Activated CD8-positive, alpha-beta memory T cell treated with anti-CD3 and anti-CD28 coated beads for 36 hours (primary cell): ENCODE results near the gene HHIPL1. TPM values are rescaled to one million over a fixed set of nuclear protein-coding genes. Genes with fewer than 3 reads are reported as not detected.
"Not testable (repeated sequence)": the region's sequence is repeated elsewhere in the genome, so short reads cannot be mapped to it uniquely, and the experiment has no call there.

Experiments used
- CTCF ChIA-PET: fragments of 350-600 bp; sonication (Branson Sonifier 250); formaldehyde crosslinking; loops from one replicate; lab custom pipeline; 2021; ENCODE audit warnings: antibody characterized with exemption; lab: Charles Lee
- POLR2A ChIA-PET: fragments of 350-600 bp; sonication (Branson Sonifier 250); formaldehyde crosslinking; loops from one replicate; lab custom pipeline; 2021; ENCODE audit warnings: antibody characterized with exemption; lab: Charles Lee
- total RNA-seq, 2 experiments: library from RNA; stranded (reverse); gene quantifications; one replicate each; pipeline ENCODE4 v1.2.3, GENCODE V29; 2021

HHIPL1 gene
- total RNA-seq, 2 experiments from 2014 or later, result not detected

DNA sequence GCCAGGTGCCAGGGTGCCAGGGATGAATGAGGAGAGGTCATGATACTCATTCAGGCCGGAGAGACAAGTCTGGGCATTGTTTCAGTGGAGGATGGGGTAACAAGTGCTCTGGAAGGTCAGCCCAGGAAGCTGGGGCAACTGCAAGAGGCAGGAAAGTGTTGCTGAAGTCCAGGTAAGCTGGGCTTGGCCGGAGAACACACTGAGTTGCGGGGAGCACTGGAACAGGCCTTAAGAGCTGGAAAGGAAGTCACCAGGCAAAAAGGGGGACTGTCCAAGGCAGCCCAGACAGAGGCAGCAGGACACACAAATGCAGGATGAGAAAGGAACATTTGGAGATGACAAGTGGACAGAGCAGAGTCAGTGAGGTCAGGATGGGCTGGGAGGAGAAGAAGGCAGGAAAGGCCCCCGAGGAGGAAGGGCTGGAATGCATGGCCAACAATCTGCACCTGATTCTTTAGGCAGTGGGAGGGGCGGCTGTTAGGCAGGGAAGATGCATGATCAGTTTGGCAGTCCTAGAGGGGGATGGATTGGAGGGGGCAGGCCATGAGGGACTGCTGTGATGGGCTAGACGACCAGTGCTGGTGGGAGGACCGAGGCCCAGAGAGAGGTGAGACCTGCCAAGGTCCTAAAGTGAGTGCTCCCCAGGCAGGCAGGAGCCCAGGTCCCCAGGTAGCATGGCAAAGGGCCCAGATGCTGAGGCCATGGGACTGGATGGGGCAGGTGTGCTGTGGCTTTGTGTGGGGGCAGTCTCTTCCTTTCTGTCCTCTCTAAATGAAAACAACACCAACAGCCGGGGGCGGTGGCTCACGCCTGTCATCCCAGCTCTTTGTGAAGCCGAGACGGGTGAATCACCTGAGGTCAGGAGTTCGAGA is 17.2 kb upstream of the HHIPL1 start:
- ChIA-PET CTCF (interaction anchor here (0.8 to 2.8 kb wide), 8 partner anchors 8 to 177 kb away, joined by 3 to 15 read pairs (median 4); no protein-coding TSS in a partner anchor), POLR2A (interaction anchor here (0.6 to 0.7 kb wide), 2 partner anchors 52 to 99 kb away, joined by 3 to 5 read pairs; no protein-coding TSS in a partner anchor)

DNA sequence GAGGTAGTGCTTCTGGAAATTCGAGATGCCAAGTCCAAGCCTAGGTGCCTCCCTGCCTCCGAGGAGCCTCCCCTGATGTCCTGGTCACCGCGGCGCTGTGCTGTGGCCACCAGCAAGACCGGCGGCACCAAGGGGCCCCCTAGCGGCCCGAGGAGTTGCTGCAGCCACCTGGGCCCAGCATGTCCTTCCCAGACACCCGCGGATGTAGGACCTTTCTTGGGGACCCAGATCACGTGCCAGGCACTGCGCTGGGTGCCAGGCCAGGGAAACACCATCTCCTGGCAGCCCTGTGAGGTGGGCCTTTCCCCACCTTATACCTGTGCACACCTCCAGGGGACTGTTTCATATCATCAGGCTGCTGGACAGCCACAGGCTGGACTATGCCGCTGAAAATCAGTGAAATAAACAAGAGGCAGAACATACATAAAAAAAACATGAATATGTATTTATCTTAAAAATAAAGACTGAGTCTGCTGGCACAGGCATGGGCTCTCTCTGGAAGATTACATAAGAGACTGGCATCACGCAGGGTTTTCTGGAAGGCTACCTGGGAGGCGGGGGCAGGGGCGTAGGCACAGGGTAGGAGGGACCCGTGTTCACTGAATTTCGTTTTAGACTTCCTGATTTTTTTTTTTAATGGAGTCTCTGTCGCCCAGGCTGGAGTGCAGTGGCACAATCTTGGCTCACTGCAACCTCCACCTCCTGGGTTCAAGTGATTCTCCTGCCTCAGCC is 15.9 kb upstream of the HHIPL1 start:
- ChIA-PET POLR2A (no interaction called here), CTCF (interaction anchor here (0.7 to 2.8 kb wide), 8 partner anchors 10 to 183 kb away, joined by 3 to 15 read pairs (median 4); no protein-coding TSS in a partner anchor)

DNA sequence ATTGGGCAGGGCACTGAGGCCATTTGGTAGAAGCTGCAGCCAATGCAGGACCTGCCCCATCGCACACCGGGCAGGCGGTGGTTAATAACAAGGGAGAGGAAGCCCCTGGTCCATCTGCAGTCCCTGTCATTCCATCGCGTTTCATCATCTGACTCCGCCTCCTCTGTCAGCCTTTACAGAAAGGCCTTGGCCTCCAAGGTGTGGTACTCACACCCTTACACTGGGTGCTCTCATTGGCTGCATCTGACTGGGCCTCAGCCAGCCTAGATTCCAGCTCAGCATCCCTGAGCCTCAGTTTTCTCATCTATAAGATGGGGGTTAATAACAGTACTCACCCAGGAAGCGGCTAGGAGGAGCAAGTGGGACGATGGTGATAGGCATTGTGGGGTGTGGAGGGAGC is 14.7 kb upstream of the HHIPL1 start:
- POLR2A ChIA-PET, result no interaction called here
- CTCF ChIA-PET, result interaction anchor here (2.6 to 2.8 kb wide), 2 partner anchors 103 to 111 kb away, joined by 11 to 15 read pairs; no protein-coding TSS in a partner anchor

DNA sequence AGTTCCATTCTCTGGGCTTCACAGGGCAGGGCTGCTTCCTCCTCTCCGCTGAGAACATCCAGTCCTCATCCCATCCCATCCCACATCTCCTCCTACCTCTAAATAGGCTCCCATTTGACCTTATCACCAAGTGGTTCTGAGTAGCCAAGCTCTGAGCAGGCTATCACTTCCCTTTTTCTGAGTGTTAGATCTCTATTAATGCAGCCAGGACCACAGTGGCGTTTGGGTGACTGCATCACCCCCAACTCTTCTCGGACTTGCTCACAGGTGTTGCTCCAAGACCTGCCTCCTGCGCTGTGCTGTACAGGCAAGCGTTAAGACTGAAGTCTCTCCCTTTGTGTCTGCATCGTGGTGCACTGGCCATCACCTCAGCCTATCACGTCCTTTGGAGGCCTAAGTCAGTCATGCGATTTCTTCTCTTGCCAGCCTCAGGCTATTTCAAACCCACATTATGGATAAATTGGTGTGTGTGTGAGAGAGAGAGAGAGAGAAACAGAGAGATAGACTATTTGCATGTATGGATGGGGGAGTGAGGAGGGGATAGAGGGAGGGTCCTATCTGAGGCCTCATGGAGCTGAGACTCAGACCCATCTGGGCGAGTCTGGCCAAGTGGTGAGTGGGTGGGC is 12.4 kb upstream of the HHIPL1 start:
- ChIA-PET CTCF (no interaction called here), POLR2A (no interaction called here)

DNA sequence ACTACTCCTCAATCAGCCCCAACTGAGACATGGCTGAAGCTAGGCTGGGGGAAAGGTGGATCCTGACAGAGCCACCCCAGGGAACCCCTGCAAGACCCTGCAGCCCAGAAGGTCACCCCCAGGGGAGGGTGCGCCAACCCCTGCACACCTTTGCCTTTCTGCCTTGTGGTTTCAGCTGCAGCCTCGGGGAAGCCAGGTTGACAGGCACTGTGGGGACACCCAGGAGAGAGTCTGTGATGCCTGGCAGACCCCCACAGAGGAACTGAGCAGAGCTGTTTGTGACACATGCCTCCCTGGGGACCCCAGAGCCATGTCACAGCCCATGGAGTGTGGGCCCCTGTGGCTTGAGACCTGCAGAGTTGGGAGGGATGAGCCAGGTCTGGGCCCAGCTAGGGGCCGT is 11.8 kb upstream of the HHIPL1 start:
- POLR2A ChIA-PET, result no interaction called here
- CTCF ChIA-PET, result interaction anchor here (0.8 kb wide), 1 partner anchor 9 kb away, joined by 3 read pairs; no protein-coding TSS in a partner anchor

DNA sequence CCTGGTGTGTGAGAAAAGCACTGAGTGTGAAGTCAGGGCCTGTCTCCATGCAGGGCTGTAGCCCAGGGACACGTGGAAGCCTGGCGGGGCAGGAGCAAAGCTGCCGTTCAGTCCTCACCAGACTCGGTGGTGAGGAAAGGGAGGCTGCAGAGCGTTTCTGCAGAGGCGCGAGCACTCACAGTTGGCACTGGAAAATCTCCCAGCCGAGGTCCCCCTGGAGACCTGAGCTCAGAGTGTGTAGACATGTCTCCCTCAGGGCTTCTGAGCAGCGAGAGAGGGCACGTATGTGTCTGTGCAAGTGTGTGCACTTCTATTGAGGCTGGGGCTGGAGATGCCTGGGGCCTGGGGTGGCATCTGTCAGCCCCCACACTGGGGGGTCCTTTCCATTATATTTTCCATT is 11.0 kb upstream of the HHIPL1 start:
- CTCF ChIA-PET, result no interaction called here
- POLR2A ChIA-PET, result no interaction called here

DNA sequence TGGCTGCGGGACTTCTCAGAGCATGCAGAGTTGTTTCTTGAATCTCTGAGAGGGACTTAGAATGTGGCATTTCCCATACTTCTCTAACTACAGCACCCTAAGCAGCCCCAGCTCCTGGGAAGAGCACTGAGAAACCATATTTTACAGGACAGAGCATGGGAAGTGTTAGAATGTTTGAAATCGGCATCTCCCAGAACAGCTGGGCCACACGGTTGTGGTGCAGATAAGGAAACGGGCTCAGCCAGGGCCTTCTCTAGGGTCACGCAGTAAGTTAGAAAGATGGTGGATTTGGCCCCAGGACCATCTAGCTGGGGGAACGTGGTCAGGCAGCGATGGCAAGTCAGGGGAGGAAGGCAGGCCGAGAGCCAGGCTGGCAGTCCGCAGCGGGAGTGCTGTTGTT is 10.5 kb upstream of the HHIPL1 start:
- ChIA-PET CTCF (no interaction called here), POLR2A (no interaction called here)

DNA sequence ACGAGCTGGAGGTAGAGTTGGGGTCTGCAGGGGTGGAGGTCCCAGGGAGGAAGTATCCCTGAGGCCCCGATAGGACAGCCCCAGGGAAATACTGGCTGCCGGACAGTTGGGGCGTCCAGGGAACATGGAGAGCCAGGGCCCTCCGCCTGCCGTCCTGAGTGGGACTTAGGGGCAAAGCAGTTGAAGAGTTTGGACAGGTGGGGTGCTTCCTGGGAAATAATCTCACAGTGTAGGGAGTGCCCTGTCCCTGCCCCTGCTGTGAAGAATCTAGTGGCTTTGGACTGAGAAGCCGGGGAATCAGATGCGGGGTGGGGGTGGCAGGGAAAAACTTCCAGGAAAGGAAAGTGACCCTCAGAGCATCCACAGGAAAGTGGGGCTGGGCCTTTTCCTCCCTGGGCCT is 9.8 kb upstream of the HHIPL1 start:
- ChIA-PET CTCF (no interaction called here), POLR2A (no interaction called here)

DNA sequence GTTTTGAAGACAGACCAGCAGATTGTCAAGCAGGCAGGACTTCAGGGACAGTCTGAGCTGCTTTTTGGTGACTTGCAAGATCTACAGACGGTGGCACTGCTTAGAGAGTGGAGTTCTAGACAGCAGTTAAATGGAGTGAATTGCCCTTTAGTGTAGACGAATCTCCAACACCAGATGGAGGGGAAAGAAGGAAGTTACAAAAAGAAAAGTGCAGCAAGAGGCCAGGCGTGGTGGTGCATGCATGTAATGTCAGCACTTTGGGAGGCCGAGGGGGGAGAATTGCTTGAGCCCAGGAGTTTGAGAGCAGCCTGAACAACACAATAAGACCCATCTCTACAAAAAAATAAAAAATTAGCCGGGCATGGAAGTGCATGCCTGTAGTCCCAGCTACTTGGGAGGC is 8.4 kb upstream of the HHIPL1 start:
- ChIA-PET POLR2A (no interaction called here), CTCF (no interaction called here)

DNA sequence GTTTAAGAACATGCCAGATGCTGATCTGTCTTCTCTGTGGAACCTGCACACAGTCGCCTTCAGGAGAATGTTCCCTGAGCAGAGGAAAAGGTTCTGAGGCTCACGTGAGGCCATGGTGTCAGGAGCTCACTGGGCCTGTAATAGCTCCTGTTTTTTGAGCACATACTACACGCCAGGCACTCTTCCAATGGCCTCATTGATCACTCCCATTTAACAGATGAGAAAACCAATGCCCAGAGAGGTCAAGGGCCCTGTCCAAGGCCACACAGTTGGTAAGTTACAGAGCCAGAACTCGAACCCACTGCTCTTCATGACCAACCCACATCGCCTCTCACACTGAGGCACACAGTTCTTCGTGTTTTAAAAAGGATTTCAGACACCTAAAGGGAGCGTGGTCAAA is 7.3 kb upstream of the HHIPL1 start:
- ChIA-PET CTCF (interaction anchor here (0.9 kb wide), 1 partner anchor 120 kb away, joined by 3 read pairs; no protein-coding TSS in a partner anchor), POLR2A (no interaction called here)

DNA sequence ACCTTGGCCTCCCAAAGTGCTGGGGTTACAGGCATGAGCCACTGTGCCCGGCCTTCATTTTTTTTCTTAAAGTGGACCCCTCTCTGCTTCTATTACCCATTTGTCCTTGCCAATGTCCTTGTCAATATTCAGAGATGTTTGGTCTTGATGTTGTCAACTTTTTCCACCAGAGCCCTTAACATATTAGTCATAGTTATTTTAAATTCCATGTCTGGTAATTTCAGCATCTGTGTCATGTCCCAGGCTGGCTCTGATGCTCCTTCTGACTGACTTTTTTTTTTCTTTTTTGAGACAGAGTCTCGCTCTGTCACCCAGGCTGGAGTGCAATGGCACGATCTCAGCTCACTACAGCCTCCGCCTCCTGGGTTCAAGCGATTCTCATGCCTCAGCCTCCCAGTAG is 2.2 kb upstream of the HHIPL1 start:
- CTCF ChIA-PET, result not testable (repeated sequence)

DNA sequence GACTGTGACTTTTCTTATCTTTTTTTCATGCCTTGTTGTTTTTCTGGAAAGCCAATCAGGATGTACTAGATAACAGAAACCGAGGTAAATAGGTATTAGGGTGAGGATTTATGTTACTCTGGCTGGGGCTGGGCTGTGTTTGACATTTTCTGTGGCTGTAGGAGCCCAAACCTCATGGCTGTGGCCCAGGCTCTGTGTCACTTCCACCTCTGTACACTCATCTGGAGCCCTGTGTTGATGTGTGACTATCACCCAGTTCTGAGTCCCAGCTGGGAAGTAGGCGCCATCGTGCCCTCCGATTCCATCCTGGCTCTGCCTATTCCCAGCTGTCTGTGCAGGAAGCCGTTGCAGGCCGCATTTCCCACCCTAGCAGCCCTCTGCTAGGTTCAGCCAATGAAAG is 1.6 kb upstream of the HHIPL1 start:
- POLR2A ChIA-PET, result no interaction called here
- CTCF ChIA-PET, result no interaction called here

More for the DNA sequence above, 2.2 kb upstream of the HHIPL1 start:
- POLR2A ChIA-PET, result not testable (repeated sequence)

DNA sequence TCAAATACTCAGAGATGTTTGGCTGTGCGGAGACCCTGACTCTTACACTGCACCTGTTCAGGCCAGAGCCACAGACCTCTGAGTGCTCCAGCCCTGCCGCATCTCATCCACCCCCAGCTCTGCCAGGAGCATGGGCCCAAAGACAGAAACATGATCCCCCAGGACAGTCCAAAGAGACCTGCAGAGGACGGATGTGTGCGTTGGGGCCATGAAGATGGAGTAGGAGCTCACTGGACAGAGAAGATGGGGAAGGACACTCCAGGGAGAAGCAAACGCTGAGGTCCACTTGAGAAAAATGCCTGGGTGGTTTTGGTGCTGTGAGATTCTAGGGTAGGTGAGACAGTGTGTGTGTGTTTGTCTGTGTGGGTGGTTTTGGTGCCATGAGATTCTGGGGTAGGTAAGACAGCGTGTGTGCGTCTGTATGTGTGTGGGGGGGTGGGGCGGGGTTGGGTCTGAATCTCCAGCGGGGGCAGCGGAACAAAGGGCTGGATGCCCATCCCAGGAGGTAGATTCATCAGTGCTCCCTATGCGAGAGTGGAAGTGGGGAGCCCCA is 818 bp upstream of the HHIPL1 start:
- CTCF ChIA-PET, result no interaction called here
- POLR2A ChIA-PET, result no interaction called here

DNA sequence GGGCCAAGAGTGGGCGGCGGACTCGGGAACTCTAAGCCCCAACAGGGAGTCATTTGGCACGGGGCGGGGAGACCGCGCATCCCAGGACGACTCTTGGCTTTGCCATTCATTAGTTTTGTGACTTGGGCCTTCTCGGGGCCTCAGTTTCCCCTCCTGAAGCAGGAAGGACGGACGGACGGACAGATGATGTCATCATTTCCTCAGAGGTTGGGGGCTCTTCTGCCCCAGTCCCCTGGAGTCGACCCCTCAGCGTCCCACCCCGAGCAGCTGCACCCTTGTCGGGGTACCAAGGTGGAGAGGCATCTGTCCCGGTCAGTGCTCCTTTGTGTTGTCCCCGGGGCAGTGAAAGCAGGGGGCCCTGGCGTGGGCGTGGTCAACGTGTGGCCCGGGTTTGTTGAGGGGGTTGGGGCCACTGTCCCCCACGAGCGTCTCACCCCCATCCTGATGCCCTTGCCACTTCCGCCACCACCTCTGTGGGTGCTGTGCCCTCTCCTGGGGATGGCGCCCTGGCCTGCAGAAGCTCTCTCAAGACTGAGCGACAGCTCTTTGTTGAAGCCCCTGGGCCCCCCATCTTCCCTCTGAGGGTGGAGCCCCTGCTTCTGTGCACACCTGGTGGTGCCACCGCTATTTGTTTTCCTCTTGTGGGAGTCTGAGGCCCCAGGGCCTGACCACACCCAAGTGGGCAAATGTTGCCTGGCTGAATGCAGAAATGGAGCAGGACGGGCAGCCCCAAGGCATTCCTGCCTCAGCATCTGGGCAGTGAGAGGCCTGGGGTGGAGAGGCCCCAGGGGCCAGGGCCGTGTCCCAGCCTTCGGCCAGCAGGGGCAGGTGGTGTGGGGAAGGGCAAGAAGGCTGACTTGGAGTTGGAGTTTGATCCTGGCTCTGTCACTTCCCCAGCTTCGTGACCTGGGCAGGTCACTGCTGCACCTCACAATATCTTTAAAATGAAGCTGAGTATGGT is 896 bp downstream of the HHIPL1 start:
- CTCF ChIA-PET, result no interaction called here
- POLR2A ChIA-PET, result no interaction called here

DNA sequence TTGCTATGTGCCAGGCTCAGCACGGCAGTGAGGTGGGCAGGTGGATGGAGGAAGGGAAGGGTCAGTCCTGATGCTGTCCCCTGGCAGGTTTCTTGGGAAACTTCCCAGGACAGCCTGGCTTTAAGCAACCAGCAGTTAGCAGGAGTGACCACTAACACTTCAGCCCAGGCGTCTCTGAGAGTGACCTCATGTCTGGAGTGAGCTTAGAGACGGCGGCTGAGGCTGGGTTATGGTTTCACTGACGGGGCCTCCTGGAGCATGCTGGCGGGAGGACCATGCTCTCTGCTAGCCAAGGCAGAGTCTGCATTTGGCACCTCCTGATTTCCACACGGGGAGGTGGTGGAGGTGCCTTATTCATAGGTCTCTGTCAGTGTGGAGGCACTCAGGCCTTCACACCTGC is 2.5 kb downstream of the HHIPL1 start:
- CTCF ChIA-PET, result no interaction called here
- POLR2A ChIA-PET, result no interaction called here

DNA sequence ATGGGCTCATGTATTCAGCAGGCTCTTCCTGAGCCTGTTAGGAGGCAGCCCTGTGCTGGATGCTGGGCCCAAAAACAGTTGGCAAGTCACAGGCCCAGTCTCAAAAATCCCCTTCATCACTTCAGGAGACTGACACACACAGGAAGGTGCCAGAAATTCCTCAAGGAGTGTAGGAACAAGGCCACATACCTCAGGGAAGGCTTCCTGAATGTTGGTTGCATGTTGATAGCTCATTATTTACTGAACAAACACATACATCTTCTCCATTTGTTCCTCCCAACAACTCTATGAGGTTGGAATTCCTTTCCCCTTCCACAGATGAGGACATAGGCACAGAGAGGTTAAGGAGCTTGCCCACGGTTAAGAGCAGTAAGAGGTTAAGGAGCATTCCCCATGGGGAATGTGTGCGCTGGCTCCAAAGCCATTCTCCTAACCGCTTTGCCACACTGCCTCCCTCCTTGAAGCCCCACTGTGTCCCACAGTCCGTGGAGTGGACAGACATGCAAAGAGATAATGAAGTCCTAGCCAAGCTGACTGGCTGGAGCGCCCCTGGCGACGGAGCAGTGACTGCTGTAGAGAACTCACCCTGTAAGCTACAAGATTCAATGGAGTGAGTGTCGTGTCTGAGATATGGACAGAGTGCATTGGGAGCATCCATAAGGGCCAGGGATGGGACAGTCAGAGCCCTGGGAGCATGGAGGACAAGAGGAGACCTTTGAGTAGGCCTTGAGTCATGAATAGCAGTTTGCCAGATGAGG is 3.3 kb downstream of the HHIPL1 start:
- CTCF ChIA-PET, result no interaction called here
- POLR2A ChIA-PET, result no interaction called here

DNA sequence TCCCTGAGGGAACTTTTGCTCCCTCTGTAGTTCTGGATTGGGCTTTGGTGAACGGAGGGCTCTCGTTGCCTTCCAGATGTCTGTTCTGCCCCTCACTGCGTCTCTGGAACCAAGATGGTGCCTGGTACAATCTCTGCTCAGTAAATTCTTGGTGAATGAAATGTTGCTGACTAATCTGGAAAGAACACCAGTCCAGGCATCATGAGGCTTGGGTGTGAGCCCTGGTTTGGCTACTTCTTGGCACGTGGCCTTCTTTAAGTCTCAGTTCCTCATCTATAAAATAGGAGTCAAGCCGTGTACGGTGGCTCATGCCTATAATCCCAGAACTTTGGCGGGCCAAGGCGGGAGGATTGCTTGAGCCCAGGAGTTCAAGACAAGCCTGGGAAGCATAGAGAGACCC is 4.3 kb downstream of the HHIPL1 start:
- ChIA-PET CTCF (no interaction called here), POLR2A (no interaction called here)

DNA sequence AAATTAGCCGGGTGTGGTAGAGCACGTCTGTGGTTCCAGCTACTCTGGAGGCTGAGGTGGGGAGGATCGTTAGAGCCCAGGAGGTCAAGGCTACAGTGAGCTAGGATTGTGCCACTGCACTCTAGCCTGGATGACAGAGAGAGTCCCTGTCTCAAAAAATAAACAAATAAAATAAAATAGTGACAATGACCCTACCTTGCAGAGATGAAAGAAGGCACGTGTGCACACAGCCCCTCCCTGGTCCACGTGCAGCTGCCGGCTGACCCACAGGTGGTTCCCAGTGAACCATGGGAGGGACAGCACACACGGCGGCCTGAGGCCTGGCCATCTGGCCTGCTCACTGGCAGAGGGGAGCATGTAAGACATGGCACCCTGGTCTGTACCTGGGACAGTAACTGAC is 4.7 kb downstream of the HHIPL1 start:
- ChIA-PET POLR2A (no interaction called here), CTCF (no interaction called here)
